PFSK-1 (cell line): ENCODE measurements around the gene OR1I1.

Experiments
- FOXP2 ChIP-seq: optimal IDR thresholded peaks from 2 replicates; pipeline ENCODE3; 2011; ENCODE audit warnings: borderline replicate concordance, control low read depth, inconsistent platforms; ENCODE audit not compliant: insufficient read depth; ENCODE audit errors: extremely low read length, extremely low read depth
- POLR2AphosphoS5 ChIP-seq: IDR thresholded peaks from 2 replicates; pipeline ENCODE4 v1.6.1; 2012; ENCODE audit warnings: low read depth, mild to moderate bottlenecking, control low read depth, low read length, moderate library complexity
- REST ChIP-seq, 2 experiments: IDR thresholded peaks; 2 replicates each; pipeline versions ENCODE4 v1.6.1 to v1.8.0; 2011 to 2012; ENCODE audit warnings: low read depth in 2 of 2, low read length in 2 of 2, control low read depth in 1 of 2, inconsistent platforms in 1 of 2, mild to moderate bottlenecking in 1 of 2, moderate library complexity in 1 of 2; ENCODE audit not compliant: insufficient read depth in 1 of 2
- SIN3A ChIP-seq: IDR thresholded peaks from 2 replicates; pipeline ENCODE4 v1.6.1; 2012; ENCODE audit warnings: mild to moderate bottlenecking, low read length, moderate library complexity, borderline replicate concordance; ENCODE audit not compliant: insufficient read depth
- TAF1 ChIP-seq: IDR thresholded peaks from 2 replicates; pipeline ENCODE4 v1.6.1; 2012; ENCODE audit warnings: low read length, control low read depth, borderline replicate concordance; ENCODE audit not compliant: insufficient read depth

OR1I1 gene

GRCh38 chr19:15129856-15130585 is 48.0 kb downstream of the OR1I1 start:
- TF ChIP-seq TAF1: no peak
- TF ChIP-seq SIN3A: no peak
- no peak for TF ChIP-seq POLR2AphosphoS5
- no peak for TF ChIP-seq REST (IDR thresholded peaks at IDR 0.05; ENCODE audit: insufficient read depth in 1 of 2, low read depth in 2 of 2, low read length in 2 of 2)
- TF ChIP-seq FOXP2: no peak

GRCh38 chr19:15136234-15136954 is 54.4 kb downstream of the OR1I1 start:
- no peak for TF ChIP-seq FOXP2
- TF ChIP-seq REST (IDR thresholded peaks at IDR 0.05; ENCODE audit: insufficient read depth in 1 of 2, low read depth in 2 of 2, low read length in 2 of 2): no peak
- no peak for TF ChIP-seq SIN3A
- TF ChIP-seq TAF1: no peak

GRCh38 chr19:15137777-15138176 is 55.8 kb downstream of the OR1I1 start:
- TF ChIP-seq SIN3A (no peak), TAF1 (no peak), REST (IDR thresholded peaks at IDR 0.05; ENCODE audit: insufficient read depth in 1 of 2, low read depth in 2 of 2, low read length in 2 of 2) (no peak), POLR2AphosphoS5 (no peak), FOXP2 (no peak)

GRCh38 chr19:15138427-15138826 is 56.4 kb downstream of the OR1I1 start:
- TF ChIP-seq FOXP2 (no peak), TAF1 (no peak), REST (IDR thresholded peaks at IDR 0.05; ENCODE audit: insufficient read depth in 1 of 2, low read depth in 2 of 2, low read length in 2 of 2) (no peak), POLR2AphosphoS5 (no peak), SIN3A (no peak)

- no peak for TF ChIP-seq TAF1
- no peak for TF ChIP-seq POLR2AphosphoS5
- no peak for TF ChIP-seq REST (IDR thresholded peaks at IDR 0.05; ENCODE audit: insufficient read depth in 1 of 2, low read depth in 2 of 2, low read length in 2 of 2)
- no peak for TF ChIP-seq SIN3A
Measured at GRCh38 chr19:15141143-15141542, 59.1 kb downstream of the OR1I1 start.
